ENCODE data around the gene PHRF1.
A peak's percentile ranks its signal among the peaks of the same experiment; 100 is the strongest.
"Not testable (repeated sequence)": the region's sequence is repeated elsewhere in the genome, so short reads cannot be mapped to it uniquely, and the experiment has no call there.

PHRF1 gene

DNA sequence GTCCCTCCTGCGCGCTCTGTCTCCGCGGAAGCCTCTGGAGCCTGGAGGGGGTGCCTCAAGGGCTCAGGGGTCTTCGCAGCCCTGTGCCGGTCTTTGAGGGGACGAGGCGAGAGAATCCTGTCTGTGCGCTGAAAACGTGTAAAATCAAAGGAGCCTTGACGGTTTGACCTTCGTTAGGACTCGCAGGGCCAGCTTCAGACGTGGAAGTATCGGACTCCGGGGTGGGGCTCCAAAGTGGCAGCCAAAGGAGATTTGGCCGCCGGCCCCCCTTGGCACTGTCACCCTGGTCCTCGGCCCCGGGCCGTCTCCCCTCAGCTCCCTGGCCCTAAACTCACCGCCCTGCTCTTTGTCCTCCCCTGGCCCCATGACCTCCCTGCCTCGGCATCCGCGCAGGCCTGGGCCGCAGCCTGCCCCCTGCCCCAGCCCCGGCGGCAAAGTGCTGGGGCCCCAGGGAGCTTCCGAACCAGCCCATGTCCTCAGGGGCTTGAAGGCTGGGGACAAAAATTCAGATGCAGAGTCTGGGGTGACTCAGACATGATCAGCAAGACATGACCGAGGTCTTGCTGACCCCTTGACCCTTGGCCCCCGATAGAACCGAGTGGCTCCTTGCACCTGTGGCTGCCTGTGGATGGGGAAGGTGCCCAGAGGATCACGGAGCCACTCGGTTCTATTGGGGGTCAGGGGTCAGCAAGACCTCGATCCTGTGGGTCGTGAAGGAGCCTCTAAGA is 6.9 kb upstream of the PHRF1 start:
- H2BK120ac ChIP-seq (ENCODE audit: low read depth, low read length) = no peak overlapping the region
- no peak overlapping the region for H2BK15ac ChIP-seq (replicated peaks; ENCODE audit: low read depth)
- H3K36me3 ChIP-seq (ENCODE audit: control insufficient read depth, insufficient read depth, low read length) = no peaks in the 10 kb centered on the region
- H3K4me3 ChIP-seq (ENCODE audit: low read length) = no peak overlapping the region
- H2BK5ac ChIP-seq (ENCODE audit: low read length) = no peak overlapping the region
- no peak overlapping the region for H2AK5ac ChIP-seq (ENCODE audit: low read length)
- H4K8ac ChIP-seq (ENCODE audit: low read depth, low read length) = no peak overlapping the region
- peak overlapping the region; percentile 89 for H3K23ac ChIP-seq (ENCODE audit: low read length)
- no peak for DNase-seq
- no peak overlapping the region for H3K27ac ChIP-seq (ENCODE audit: low read depth, low read length)
- peak overlapping the region; percentile 80 for H3K56ac ChIP-seq (ENCODE audit: low read length)
- peak overlapping the region; percentile 64 for H3K4ac ChIP-seq (ENCODE audit: low read depth, low read length)
- peaks cover 2% of the 10 kb centered on the region for H3K4me1 ChIP-seq (ENCODE audit: control insufficient read depth, low read depth, low read length)
- H3K18ac ChIP-seq (ENCODE audit: low read length) = peak overlapping the region; percentile 19
- no peaks in the 10 kb centered on the region for H3K79me1 ChIP-seq (ENCODE audit: low read length)
- H3K4me2 ChIP-seq (ENCODE audit: low read length) = peak overlapping the region; percentile 56
- peaks cover under 1% of the 10 kb centered on the region for H3K27me3 ChIP-seq (ENCODE audit: insufficient read depth, low read length, poor library complexity)
- H4K5ac ChIP-seq (ENCODE audit: low read length) = no peak overlapping the region
- peak overlapping the region; percentile 72 for H3K9ac ChIP-seq (ENCODE audit: low read length)
- H3K79me2 ChIP-seq (ENCODE audit: control insufficient read depth, insufficient read depth, low read length) = no peaks in the 10 kb centered on the region
- WGBS (ENCODE audit: extremely low coverage, insufficient coverage, low lambda C conversion rate) = no CpG with 5 or more reads among the region's 36 CpGs

DNA sequence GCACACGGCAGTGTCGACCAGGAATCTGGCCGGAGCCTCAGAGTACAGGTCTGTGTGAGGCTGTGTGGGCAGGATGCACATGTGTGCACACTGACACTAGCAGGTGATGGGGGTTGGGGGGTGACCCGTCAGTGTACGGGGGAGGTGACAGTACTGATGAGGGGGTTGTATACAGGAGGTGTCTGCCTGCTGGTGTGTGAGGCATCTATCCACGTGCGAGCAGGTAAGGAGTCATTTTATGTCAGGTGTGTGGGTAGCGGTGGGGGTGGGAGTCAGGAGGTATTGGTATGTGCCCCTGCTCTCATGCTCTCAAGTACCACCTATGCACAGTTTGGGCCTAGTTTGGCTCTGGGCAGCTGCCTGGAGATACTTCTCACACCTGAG is 4.5 kb upstream of the PHRF1 start:
- H3K4ac ChIP-seq (ENCODE audit: low read depth, low read length) = no peak overlapping the region
- H3K23ac ChIP-seq (ENCODE audit: low read length) = no peak overlapping the region
- H3K27ac ChIP-seq (ENCODE audit: low read depth, low read length) = no peak overlapping the region
- WGBS (ENCODE audit: extremely low coverage, insufficient coverage, low lambda C conversion rate) = no CpG with 5 or more reads among the region's 8 CpGs
- no peak overlapping the region for H2BK15ac ChIP-seq (replicated peaks; ENCODE audit: low read depth)
- H3K18ac ChIP-seq (ENCODE audit: low read length) = no peak overlapping the region
- no peak overlapping the region for H2AK5ac ChIP-seq (ENCODE audit: low read length)
- no peak overlapping the region for H3K9ac ChIP-seq (ENCODE audit: low read length)
- H4K8ac ChIP-seq (ENCODE audit: low read depth, low read length) = no peak overlapping the region
- no peaks in the 10 kb centered on the region for H3K4me1 ChIP-seq (ENCODE audit: control insufficient read depth, low read depth, low read length)
- no peak overlapping the region for H2BK5ac ChIP-seq (ENCODE audit: low read length)
- peaks cover under 1% of the 10 kb centered on the region for H3K79me2 ChIP-seq (ENCODE audit: control insufficient read depth, insufficient read depth, low read length)
- H3K79me1 ChIP-seq (ENCODE audit: low read length) = no peaks in the 10 kb centered on the region
- peaks cover 7% of the 10 kb centered on the region for H3K27me3 ChIP-seq (ENCODE audit: insufficient read depth, low read length, poor library complexity)
- no peak for DNase-seq
- no peak overlapping the region for H4K5ac ChIP-seq (ENCODE audit: low read length)
- no peaks in the 10 kb centered on the region for H3K36me3 ChIP-seq (ENCODE audit: control insufficient read depth, insufficient read depth, low read length)
- H3K4me2 ChIP-seq (ENCODE audit: low read length) = no peak overlapping the region
- H2BK120ac ChIP-seq (ENCODE audit: low read depth, low read length) = no peak overlapping the region
- H3K56ac ChIP-seq (ENCODE audit: low read length) = no peak overlapping the region
- no peak overlapping the region for H3K4me3 ChIP-seq (ENCODE audit: low read length)

DNA sequence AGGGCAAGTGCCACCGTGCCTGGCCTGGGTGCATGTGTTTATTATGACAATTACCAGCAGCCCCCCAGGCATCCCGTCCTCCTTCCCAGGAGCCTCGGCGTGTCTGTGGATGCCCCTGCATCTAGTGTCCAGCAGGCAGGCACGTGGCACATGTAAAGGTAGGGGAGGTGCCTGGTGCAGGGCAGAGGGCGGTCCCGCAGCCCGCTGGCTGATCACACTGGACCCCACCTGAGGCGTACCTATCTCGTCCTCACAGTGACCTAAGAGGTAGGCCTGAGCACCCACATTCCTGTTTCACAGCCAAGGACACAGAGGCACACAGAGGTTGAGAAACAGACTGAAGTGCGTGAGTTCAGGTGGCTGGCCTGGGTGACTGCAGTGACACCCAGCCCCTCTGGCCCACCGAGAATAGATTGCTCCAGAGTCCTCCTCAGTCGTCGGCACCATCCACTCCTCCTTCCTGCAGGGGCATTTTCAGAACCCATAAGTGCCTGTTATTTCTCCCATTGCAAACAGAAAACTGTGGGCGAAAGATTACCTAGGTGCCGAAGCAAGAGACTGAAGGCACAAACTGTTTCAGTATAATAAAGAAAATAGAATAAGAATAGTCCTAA is 3.0 kb upstream of the PHRF1 start:
- WGBS (ENCODE audit: extremely low coverage, insufficient coverage, low lambda C conversion rate) = no CpG with 5 or more reads among the region's 16 CpGs
- Histone ChIP-seq H2AK5ac (ENCODE audit: low read length) (no peak overlapping the region), H3K4me2 (ENCODE audit: low read length) (no peak overlapping the region), H3K27me3 (ENCODE audit: insufficient read depth, low read length, poor library complexity) (peaks cover 7% of the 10 kb centered on the region), H3K27ac (ENCODE audit: low read depth, low read length) (no peak overlapping the region), H2BK15ac (replicated peaks; ENCODE audit: low read depth) (no peak overlapping the region), H3K23ac (ENCODE audit: low read length) (no peak overlapping the region), H4K8ac (ENCODE audit: low read depth, low read length) (no peak overlapping the region), H3K4me3 (ENCODE audit: low read length) (no peak overlapping the region), H3K56ac (ENCODE audit: low read length) (no peak overlapping the region), H3K4ac (ENCODE audit: low read depth, low read length) (no peak overlapping the region), H3K79me2 (ENCODE audit: control insufficient read depth, insufficient read depth, low read length) (peaks cover 15% of the 10 kb centered on the region), H3K4me1 (ENCODE audit: control insufficient read depth, low read depth, low read length) (peaks cover 3% of the 10 kb centered on the region), H3K79me1 (ENCODE audit: low read length) (no peaks in the 10 kb centered on the region), H4K5ac (ENCODE audit: low read length) (no peak overlapping the region), H3K18ac (ENCODE audit: low read length) (no peak overlapping the region), H2BK120ac (ENCODE audit: low read depth, low read length) (no peak overlapping the region), H2BK5ac (ENCODE audit: low read length) (no peak overlapping the region), H3K9ac (ENCODE audit: low read length) (no peak overlapping the region), H3K36me3 (ENCODE audit: control insufficient read depth, insufficient read depth, low read length) (no peaks in the 10 kb centered on the region)
- no peak for DNase-seq

DNA sequence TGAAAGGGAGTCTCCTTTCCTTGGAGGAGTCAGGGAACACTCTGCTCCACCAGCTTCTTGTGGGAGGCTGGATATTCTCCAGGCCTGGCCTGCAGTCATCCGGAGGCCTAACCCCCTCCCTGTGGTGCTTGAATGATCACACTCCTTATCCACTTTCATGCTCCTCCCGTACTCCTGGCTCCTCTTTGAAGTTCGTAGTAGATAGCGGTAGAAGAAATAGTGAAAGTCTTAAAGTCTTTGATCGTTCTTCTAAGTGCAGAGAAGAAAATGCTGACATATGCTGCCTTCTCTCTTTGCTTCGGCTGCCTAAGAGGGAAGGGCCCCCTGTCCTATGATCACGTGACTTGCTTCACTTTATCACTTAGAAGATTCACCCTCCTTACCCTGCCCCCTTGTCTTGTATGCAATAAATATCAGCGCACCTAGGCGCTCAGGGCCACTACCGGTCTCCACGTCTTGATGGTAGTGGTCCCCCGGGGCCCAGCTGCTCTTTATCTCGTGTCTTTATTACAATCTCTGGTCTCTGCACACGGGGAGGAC is 2.2 kb upstream of the PHRF1 start:
- H3K36me3 ChIP-seq (ENCODE audit: control insufficient read depth, insufficient read depth, low read length); H3K4me1 ChIP-seq (ENCODE audit: control insufficient read depth, low read depth, low read length); H3K56ac ChIP-seq (ENCODE audit: low read length); H2BK15ac ChIP-seq (replicated peaks; ENCODE audit: low read depth); H3K27me3 ChIP-seq (ENCODE audit: insufficient read depth, low read length, poor library complexity); H4K8ac ChIP-seq (ENCODE audit: low read depth, low read length); H3K4ac ChIP-seq (ENCODE audit: low read depth, low read length); H3K4me2 ChIP-seq (ENCODE audit: low read length); H3K9ac ChIP-seq (ENCODE audit: low read length); H3K18ac ChIP-seq (ENCODE audit: low read length); H4K5ac ChIP-seq (ENCODE audit: low read length); H2BK5ac ChIP-seq (ENCODE audit: low read length); H2BK120ac ChIP-seq (ENCODE audit: low read depth, low read length); H2AK5ac ChIP-seq (ENCODE audit: low read length); H3K4me3 ChIP-seq (ENCODE audit: low read length); H3K27ac ChIP-seq (ENCODE audit: low read depth, low read length); H3K79me1 ChIP-seq (ENCODE audit: low read length); H3K23ac ChIP-seq (ENCODE audit: low read length); DNase-seq: not testable (repeated sequence)
- no CpG with 5 or more reads among the region's 14 CpGs for WGBS (ENCODE audit: extremely low coverage, insufficient coverage, low lambda C conversion rate)
- peaks cover 24% of the 10 kb centered on the region for H3K79me2 ChIP-seq (ENCODE audit: control insufficient read depth, insufficient read depth, low read length)

DNA sequence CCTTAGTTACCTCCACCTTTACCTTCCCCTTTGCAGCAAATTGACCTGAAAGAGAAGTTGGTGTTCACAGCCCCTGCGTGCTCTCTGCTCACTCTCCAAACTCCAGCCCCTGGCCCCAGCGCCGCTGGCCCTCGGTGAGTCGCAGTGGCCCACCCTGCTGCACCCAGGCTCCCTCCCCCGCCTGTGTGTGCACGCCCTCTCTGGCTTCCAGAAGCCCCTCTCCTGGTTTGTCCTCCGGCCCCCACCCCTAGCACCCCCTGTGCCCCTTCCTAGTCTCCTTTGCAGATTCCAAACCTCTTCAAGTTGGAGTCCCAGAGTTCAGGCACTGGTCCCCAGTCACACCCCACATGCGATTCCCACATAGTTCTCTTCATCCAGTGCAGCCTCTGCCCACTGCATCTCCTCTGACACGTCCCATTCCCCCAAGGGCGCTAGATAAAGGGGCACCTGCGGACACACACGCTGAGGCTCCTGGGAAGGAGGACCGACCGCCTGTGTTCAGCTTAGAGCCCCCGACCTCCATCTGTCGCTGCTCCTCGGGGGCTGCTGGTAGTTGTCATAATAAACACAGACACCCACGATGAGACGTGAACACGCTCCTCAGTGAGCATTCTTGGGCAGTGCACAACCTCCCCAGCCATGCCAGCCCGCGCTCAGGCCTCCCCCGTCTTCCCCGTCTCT is 1.5 kb upstream of the PHRF1 start:
- Histone ChIP-seq H2BK120ac (ENCODE audit: low read depth, low read length) (no peak overlapping the region), H2AK5ac (ENCODE audit: low read length) (no peak overlapping the region), H2BK5ac (ENCODE audit: low read length) (no peak overlapping the region), H3K4me3 (ENCODE audit: low read length) (peak overlapping the region; percentile 28), H3K27ac (ENCODE audit: low read depth, low read length) (no peak overlapping the region), H3K56ac (ENCODE audit: low read length) (peak overlapping the region; percentile 91), H3K9ac (ENCODE audit: low read length) (peak overlapping the region; percentile 77), H3K18ac (ENCODE audit: low read length) (no peak overlapping the region), H3K4me2 (ENCODE audit: low read length) (peak overlapping the region; percentile 75), H3K4me1 (ENCODE audit: control insufficient read depth, low read depth, low read length) (peaks cover 3% of the 10 kb centered on the region), H3K27me3 (ENCODE audit: insufficient read depth, low read length, poor library complexity) (peaks cover 7% of the 10 kb centered on the region), H3K79me2 (ENCODE audit: control insufficient read depth, insufficient read depth, low read length) (peaks cover 31% of the 10 kb centered on the region), H3K79me1 (ENCODE audit: low read length) (peaks cover 4% of the 10 kb centered on the region), H3K36me3 (ENCODE audit: control insufficient read depth, insufficient read depth, low read length) (no peaks in the 10 kb centered on the region), H3K23ac (ENCODE audit: low read length) (peak overlapping the region; percentile 97), H4K8ac (ENCODE audit: low read depth, low read length) (no peak overlapping the region), H3K4ac (ENCODE audit: low read depth, low read length) (no peak overlapping the region), H2BK15ac (replicated peaks; ENCODE audit: low read depth) (no peak overlapping the region), H4K5ac (ENCODE audit: low read length) (no peak overlapping the region)
- WGBS (ENCODE audit: extremely low coverage, insufficient coverage, low lambda C conversion rate) = no CpG with 5 or more reads among the region's 25 CpGs
- no peak for DNase-seq
